ENCODE data around the gene PRKCA.
A peak's percentile ranks its signal among the peaks of the same experiment; 100 is the strongest.

Gene PRKCA

GRCh38 chr17:66518677-66519076 is 216.3 kb downstream of the PRKCA start:
- DNase-seq (ENCODE audit: low read depth), result no peak

GRCh38 chr17:66519154-66519553 is 216.7 kb downstream of the PRKCA start:
- DNase-seq (ENCODE audit: low read depth), result no peak

- DNase-seq (ENCODE audit: low read depth), result no peak
Observed at GRCh38 chr17:66520999-66521398, 218.6 kb downstream of the PRKCA start.

- no peak for DNase-seq (ENCODE audit: low read depth)
Observed at GRCh38 chr17:66522591-66523272, 220.3 kb downstream of the PRKCA start.

- DNase-seq (ENCODE audit: low read depth), result no peak
Observed at GRCh38 chr17:66523378-66524200, 221.2 kb downstream of the PRKCA start.

- no peak for DNase-seq (ENCODE audit: low read depth)
Observed at GRCh38 chr17:66524877-66525276, 222.5 kb downstream of the PRKCA start.

- no peak for DNase-seq (ENCODE audit: low read depth)
Observed at GRCh38 chr17:66525338-66525737, 222.9 kb downstream of the PRKCA start.

- no peak for DNase-seq (ENCODE audit: low read depth)
Observed at GRCh38 chr17:66526827-66527226, 224.4 kb downstream of the PRKCA start.

GRCh38 chr17:66527335-66527734 is 224.9 kb downstream of the PRKCA start:
- no peak for DNase-seq (ENCODE audit: low read depth)

GRCh38 chr17:66531851-66532295 is 229.5 kb downstream of the PRKCA start:
- no peak for DNase-seq (ENCODE audit: low read depth)

- no peak for DNase-seq (ENCODE audit: low read depth)
Observed at GRCh38 chr17:66533572-66533971, 231.2 kb downstream of the PRKCA start.

GRCh38 chr17:66533986-66534385 is 231.6 kb downstream of the PRKCA start:
- DNase-seq (ENCODE audit: low read depth), result no peak

- DNase-seq (ENCODE audit: low read depth), result no peak
Observed at GRCh38 chr17:66535611-66536010, 233.2 kb downstream of the PRKCA start.

- no peak for DNase-seq (ENCODE audit: low read depth)
Observed at GRCh38 chr17:66537502-66537901, 235.1 kb downstream of the PRKCA start.

GRCh38 chr17:66538776-66539175 is 236.4 kb downstream of the PRKCA start:
- DNase-seq (ENCODE audit: low read depth), result no peak

- DNase-seq (ENCODE audit: low read depth), result peak; percentile 73
Observed at GRCh38 chr17:66540131-66540781, 237.8 kb downstream of the PRKCA start.

- DNase-seq (ENCODE audit: low read depth), result no peak
Observed at GRCh38 chr17:66541461-66542128, 239.2 kb downstream of the PRKCA start.

- no peak for DNase-seq (ENCODE audit: low read depth)
Observed at GRCh38 chr17:66542129-66542966, 239.9 kb downstream of the PRKCA start.

GRCh38 chr17:66542967-66543520 is 240.6 kb downstream of the PRKCA start:
- DNase-seq (ENCODE audit: low read depth), result no peak

GRCh38 chr17:66543526-66543925 is 241.1 kb downstream of the PRKCA start:
- no peak for DNase-seq (ENCODE audit: low read depth)

- DNase-seq (ENCODE audit: low read depth), result no peak
Observed at GRCh38 chr17:66545918-66546317, 243.5 kb downstream of the PRKCA start.
